ENCODE measurements around the gene IGSF11. TPM values are rescaled to one million over a fixed set of nuclear protein-coding genes. Genes with fewer than 3 reads are reported as not detected.
"Not testable (repeated sequence)": the region's sequence is repeated elsewhere in the genome, so short reads cannot be mapped to it uniquely, and the experiment has no call there.

IGSF11 gene
- total RNA-seq, 4 donors from 2014 or later = 0.09 to 8.8 (median 0.47) TPM

GRCh38 chr3:118977118-118977517 is 57.5 kb downstream of the IGSF11 start:
- no peak for DNase-seq
- H3K27me3 ChIP-seq = no peaks in the 10 kb centered on the region
- intact Hi-C loops (cut with DNase I) = no loop called here
- H3K4me1 ChIP-seq = no peaks in the 10 kb centered on the region
- H3K36me3 ChIP-seq = no peaks in the 10 kb centered on the region
- H3K9me3 ChIP-seq = no peaks in the 10 kb centered on the region
- no peak overlapping the region for H3K4me3 ChIP-seq
- H3K27ac ChIP-seq = no peak overlapping the region
- TF ChIP-seq POLR2A (IDR thresholded peaks at IDR 0.05) (no peak), CTCF (IDR thresholded peaks at IDR 0.05) (no peak)

- intact Hi-C loops (cut with DNase I) = not testable (repeated sequence)
- WGBS, 2 donors = 85 to 86% methylated on average over 1 of the region's 1 CpG
These were observed 59.2 kb downstream of the IGSF11 start for GRCh38 chr3:118975476-118975875.

GRCh38 chr3:118974356-118975097 is 60.1 kb downstream of the IGSF11 start:
- TF ChIP-seq CTCF (IDR thresholded peaks at IDR 0.05) (no peak), POLR2A (IDR thresholded peaks at IDR 0.05) (no peak)
- Histone ChIP-seq H3K36me3 (no peaks in the 10 kb centered on the region), H3K9me3 (no peaks in the 10 kb centered on the region), H3K4me3 (no peak overlapping the region), H3K4me1 (no peaks in the 10 kb centered on the region), H3K27me3 (no peaks in the 10 kb centered on the region), H3K27ac (no peak overlapping the region)
- DNase-seq = no peak
- 83 to 87% methylated on average over 6 of the region's 6 CpGs for WGBS, 2 donors
- intact Hi-C loops (cut with DNase I) = no loop called here

More at GRCh38 chr3:118975476-118975875, 59.2 kb downstream of the IGSF11 start:
- not testable (repeated sequence) for H3K36me3 ChIP-seq, H3K27me3 ChIP-seq, H3K4me3 ChIP-seq, H3K4me1 ChIP-seq, DNase-seq, H3K27ac ChIP-seq, H3K9me3 ChIP-seq

DNA sequence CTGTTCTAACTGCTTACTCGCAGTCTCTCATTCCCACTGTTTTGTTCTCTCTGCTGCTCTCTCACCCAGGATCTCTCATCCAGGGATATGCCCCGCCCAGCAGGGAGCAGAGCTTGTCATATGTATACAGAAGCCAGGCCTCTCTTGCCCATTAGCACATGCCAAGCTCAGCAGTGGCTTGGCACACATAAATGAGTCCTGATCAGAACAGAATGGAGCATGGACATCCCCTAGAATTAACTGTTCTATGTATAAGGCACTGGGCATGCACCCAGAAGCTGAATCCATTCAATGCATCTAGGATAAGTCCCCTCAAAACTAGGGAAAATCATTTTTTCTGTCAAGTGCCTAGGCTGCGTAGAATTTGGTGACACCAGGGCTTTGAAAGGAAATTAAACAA is 61.6 kb downstream of the IGSF11 start:
- intact Hi-C loops (cut with DNase I) = no loop called here
- H3K36me3 ChIP-seq = no peaks in the 10 kb centered on the region
- TF ChIP-seq CTCF (IDR thresholded peaks at IDR 0.05) = no peak
- no peak for TF ChIP-seq POLR2A (IDR thresholded peaks at IDR 0.05)
- H3K27ac ChIP-seq = no peak overlapping the region
- H3K27me3 ChIP-seq = no peaks in the 10 kb centered on the region
- WGBS, 2 donors = 75 to 78% methylated on average over 3 of the region's 3 CpGs
- H3K9me3 ChIP-seq = no peaks in the 10 kb centered on the region
- no peaks in the 10 kb centered on the region for H3K4me1 ChIP-seq
- no peak overlapping the region for H3K4me3 ChIP-seq
- no peak for DNase-seq

DNA sequence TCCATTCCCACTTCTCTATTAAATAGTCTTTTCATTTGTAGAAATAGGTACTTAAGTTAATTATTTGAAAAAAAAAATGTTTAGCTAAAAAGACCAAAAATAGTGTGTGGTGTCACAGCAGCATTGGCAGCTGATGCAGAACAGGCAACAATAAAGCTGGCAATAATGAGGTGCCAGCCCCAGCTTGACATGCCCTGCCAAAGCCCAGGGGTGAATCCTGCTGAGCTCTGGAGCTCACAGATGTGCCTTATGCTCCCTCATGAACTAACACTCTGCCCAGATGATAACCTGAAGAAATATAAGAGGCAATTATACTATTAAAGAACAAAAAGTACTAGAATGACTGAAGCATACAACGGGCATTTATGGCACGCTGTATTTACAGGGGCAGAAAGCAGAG is 63.8 kb downstream of the IGSF11 start:
- H3K4me3 ChIP-seq = no peak overlapping the region
- TF ChIP-seq POLR2A (IDR thresholded peaks at IDR 0.05) (no peak), CTCF (IDR thresholded peaks at IDR 0.05) (no peak)
- no peaks in the 10 kb centered on the region for H3K9me3 ChIP-seq
- intact Hi-C loops (cut with DNase I) = no loop called here
- no peak overlapping the region for H3K27ac ChIP-seq
- 43 to 45% methylated on average over 2 of the region's 2 CpGs for WGBS, 2 donors
- H3K36me3 ChIP-seq = no peaks in the 10 kb centered on the region
- H3K4me1 ChIP-seq = no peaks in the 10 kb centered on the region
- DNase-seq = no peak
- no peaks in the 10 kb centered on the region for H3K27me3 ChIP-seq

- TF ChIP-seq CTCF (IDR thresholded peaks at IDR 0.05) = no peak
- TF ChIP-seq POLR2A (IDR thresholded peaks at IDR 0.05) = no peak
- no peak overlapping the region for H3K27ac ChIP-seq
- intact Hi-C loops (cut with DNase I) = no loop called here
- H3K9me3 ChIP-seq = no peaks in the 10 kb centered on the region
- no peaks in the 10 kb centered on the region for H3K4me1 ChIP-seq
- no peak for DNase-seq
- WGBS, 2 donors = 58 to 67% methylated on average over 2 of the region's 2 CpGs
- H3K36me3 ChIP-seq = no peaks in the 10 kb centered on the region
- no peaks in the 10 kb centered on the region for H3K27me3 ChIP-seq
- H3K4me3 ChIP-seq = no peak overlapping the region
These were observed 66.0 kb downstream of the IGSF11 start for GRCh38 chr3:118968640-118969039.
